Endothelial cell of umbilical vein (primary cell): ENCODE results near the gene ZNF804A.

ENCODE experiments used
- EZH2 ChIP-seq: IDR thresholded peaks from 2 replicates; pipeline ENCODE4 v1.6.1; 2012; ENCODE audit warnings: borderline replicate concordance, low read depth, mild to moderate bottlenecking, moderate library complexity, low read length, inconsistent platforms; ENCODE audit not compliant: severe bottlenecking
- FOS ChIP-seq: IDR thresholded peaks from 2 replicates; pipeline ENCODE4 v1.6.1; 2011; ENCODE audit warnings: mild to moderate bottlenecking, low read length, moderate library complexity, borderline replicate concordance; ENCODE audit not compliant: insufficient read depth
- GATA2 ChIP-seq: IDR thresholded peaks from 2 replicates; pipeline ENCODE4 v1.7.0; 2011; ENCODE audit warnings: low read depth, mild to moderate bottlenecking, moderate library complexity, mixed read lengths, low read length; ENCODE audit not compliant: insufficient read length, insufficient read depth
- JUN ChIP-seq: IDR thresholded peaks from 2 replicates; pipeline ENCODE4 v1.6.1; 2011; ENCODE audit warnings: borderline replicate concordance, low read depth; ENCODE audit not compliant: insufficient read length, insufficient read depth
- MYC ChIP-seq: IDR thresholded peaks from one replicate; pipeline ENCODE4 v1.6.1; 2011; ENCODE audit warnings: mild to moderate bottlenecking, low read depth, low read length
- POLR2A ChIP-seq: IDR thresholded peaks from 2 replicates; pipeline ENCODE4 v1.6.1; 2012; ENCODE audit warnings: low read depth, mild to moderate bottlenecking, control low read depth, low read length
- POLR2AphosphoS5 ChIP-seq: IDR thresholded peaks from 2 replicates; pipeline ENCODE4 v1.6.1; 2012; ENCODE audit warnings: low read depth, mild to moderate bottlenecking, control low read depth, low read length, moderate library complexity; ENCODE audit not compliant: insufficient read depth
- TF ChIP-seq, protein P1 (sequence below), 2 donors: IDR thresholded peaks; 1 replicate in 1 of 2; 2 replicates in 1 of 2; pipeline ENCODE4 v1.5.1; 2011; ENCODE audit warnings: low read length in 2 of 2, mild to moderate bottlenecking in 2 of 2, moderate library complexity in 2 of 2, control low read depth in 1 of 2, inconsistent platforms in 1 of 2, low read depth in 1 of 2; ENCODE audit not compliant: insufficient read depth in 1 of 2; ENCODE audit errors: extremely low read depth in 1 of 2
- TF ChIP-seq, protein P2 (sequence below): IDR thresholded peaks from 2 replicates; pipeline ENCODE4 v1.6.1; 2011; ENCODE audit not compliant: insufficient read depth, insufficient read length

DNA sequence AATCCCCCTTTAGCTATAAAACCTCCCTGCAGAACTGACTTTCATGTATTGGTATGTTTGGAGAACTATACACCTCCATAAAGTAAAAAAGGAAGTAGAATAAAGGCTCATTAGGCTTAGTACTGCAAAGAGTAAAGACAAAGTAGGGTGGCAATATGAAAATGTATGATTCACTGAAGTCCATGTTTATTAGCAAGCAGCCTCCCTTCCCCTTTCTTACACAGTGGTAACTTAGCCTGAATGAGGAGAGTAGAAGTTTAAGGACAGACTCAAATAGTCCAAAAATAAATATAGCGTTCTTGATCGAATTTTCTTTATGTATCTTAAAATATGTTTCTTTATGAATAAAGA is 1.5 kb downstream of the ZNF804A start:
- TF ChIP-seq, protein P1, sequence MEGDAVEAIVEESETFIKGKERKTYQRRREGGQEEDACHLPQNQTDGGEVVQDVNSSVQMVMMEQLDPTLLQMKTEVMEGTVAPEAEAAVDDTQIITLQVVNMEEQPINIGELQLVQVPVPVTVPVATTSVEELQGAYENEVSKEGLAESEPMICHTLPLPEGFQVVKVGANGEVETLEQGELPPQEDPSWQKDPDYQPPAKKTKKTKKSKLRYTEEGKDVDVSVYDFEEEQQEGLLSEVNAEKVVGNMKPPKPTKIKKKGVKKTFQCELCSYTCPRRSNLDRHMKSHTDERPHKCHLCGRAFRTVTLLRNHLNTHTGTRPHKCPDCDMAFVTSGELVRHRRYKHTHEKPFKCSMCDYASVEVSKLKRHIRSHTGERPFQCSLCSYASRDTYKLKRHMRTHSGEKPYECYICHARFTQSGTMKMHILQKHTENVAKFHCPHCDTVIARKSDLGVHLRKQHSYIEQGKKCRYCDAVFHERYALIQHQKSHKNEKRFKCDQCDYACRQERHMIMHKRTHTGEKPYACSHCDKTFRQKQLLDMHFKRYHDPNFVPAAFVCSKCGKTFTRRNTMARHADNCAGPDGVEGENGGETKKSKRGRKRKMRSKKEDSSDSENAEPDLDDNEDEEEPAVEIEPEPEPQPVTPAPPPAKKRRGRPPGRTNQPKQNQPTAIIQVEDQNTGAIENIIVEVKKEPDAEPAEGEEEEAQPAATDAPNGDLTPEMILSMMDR (IDR thresholded peaks at IDR 0.05; ENCODE audit: extremely low read depth in 1 of 2, insufficient read depth in 1 of 2, low read depth in 1 of 2, low read length in 2 of 2) = no peak
- TF ChIP-seq FOS (no peak), EZH2 (no peak), POLR2AphosphoS5 (no peak), POLR2A (no peak), JUN (no peak), GATA2 (no peak), MYC (no peak)
- TF ChIP-seq, protein P2, sequence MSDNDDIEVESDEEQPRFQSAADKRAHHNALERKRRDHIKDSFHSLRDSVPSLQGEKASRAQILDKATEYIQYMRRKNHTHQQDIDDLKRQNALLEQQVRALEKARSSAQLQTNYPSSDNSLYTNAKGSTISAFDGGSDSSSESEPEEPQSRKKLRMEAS = no peak
